IMR-90 (cell line): Measurements from ENCODE around the gene ENAH. TPM values are rescaled to one million over a fixed set of nuclear protein-coding genes. Genes with fewer than 3 reads are reported as not detected.

ENCODE experiments used
- ATAC-seq: fragments of 200-7000 bp; cut with Tn5 transposase; 2 replicates; pipeline ENCODE4 v1.9.1; 2020; ENCODE audit warnings: low read depth, mild to moderate bottlenecking, moderate library complexity
- BruUV-seq: library from RNA; stranded (reverse); fragments of 400-500 nt; replicated peaks from 2 replicates; lab custom pipeline; 2021; lab: Mats Ljungman, UMichigan
- CTCF ChIA-PET: fragments of 300-600 bp; formaldehyde crosslinking; extraction: SDS; loops from one replicate; lab custom pipeline; 2021; ENCODE audit warnings: antibody characterized with exemption; lab: Yijun Ruan, JAX
- POLR2A ChIA-PET: fragments of 300-600 bp; sonication (Branson Sonifier 250); formaldehyde crosslinking; loops from one replicate; lab custom pipeline; 2022; ENCODE audit warnings: antibody characterized with exemption; ENCODE audit not compliant: unreplicated experiment; lab: Charles Lee
- DNase-seq: peaks from one replicate; pipeline ENCODE4 v3.0.0; 2013
- H2AFZ ChIP-seq: replicated peaks from 2 replicates; pipeline ENCODE3; 2013; ENCODE audit warnings: low read length, mild to moderate bottlenecking; ENCODE audit not compliant: poor library complexity
- H2AK5ac ChIP-seq: 2 replicates; pipeline ENCODE4 v1.6.1; 2013; ENCODE audit warnings: low read depth, low read length, inconsistent platforms
- H2AK9ac ChIP-seq: replicated peaks from 2 replicates; pipeline ENCODE3; 2013; ENCODE audit warnings: mild to moderate bottlenecking, low read depth, low read length, moderate library complexity; ENCODE audit not compliant: poor library complexity
- H2BK120ac ChIP-seq: 2 replicates; pipeline ENCODE4 v1.6.1; 2013; ENCODE audit warnings: low read depth, low read length, inconsistent platforms
- H2BK15ac ChIP-seq: 3 replicates; pipeline ENCODE4 v1.6.1; 2013; ENCODE audit warnings: low read depth, low read length, inconsistent platforms
- H2BK20ac ChIP-seq: 2 replicates; pipeline ENCODE4 v1.6.1; 2013; ENCODE audit warnings: low read depth, mild to moderate bottlenecking, inconsistent platforms, low read length, moderate library complexity
- H2BK5ac ChIP-seq: 2 replicates; pipeline ENCODE4 v1.6.1; 2013; ENCODE audit warnings: mild to moderate bottlenecking, low read depth, low read length, inconsistent platforms; ENCODE audit not compliant: poor library complexity, severe bottlenecking
- H3K14ac ChIP-seq: replicated peaks from 2 replicates; pipeline ENCODE4 v1.6.1; 2013; ENCODE audit warnings: low read depth, low read length, inconsistent platforms
- H3K18ac ChIP-seq: 2 replicates; pipeline ENCODE4 v1.6.1; 2013; ENCODE audit warnings: low read depth, low read length, control low read depth
- H3K23ac ChIP-seq: 2 replicates; pipeline ENCODE4 v1.6.1; 2013; ENCODE audit warnings: low read depth, low read length, inconsistent platforms
- H3K27ac ChIP-seq: 2 replicates; pipeline ENCODE4 v1.5.1; 2013; ENCODE audit warnings: mild to moderate bottlenecking, control low read depth, low read length; ENCODE audit not compliant: insufficient read depth
- H3K27me3 ChIP-seq: 2 replicates; pipeline ENCODE4 v1.6.1; 2013; ENCODE audit warnings: low read length; ENCODE audit not compliant: control insufficient read depth, insufficient read depth
- H3K36me3 ChIP-seq: 2 replicates; pipeline ENCODE4 v1.6.1; 2013; ENCODE audit warnings: low read length, mixed read lengths; ENCODE audit not compliant: control insufficient read depth, insufficient read depth
- H3K4ac ChIP-seq: 2 replicates; pipeline ENCODE4 v1.6.1; 2013; ENCODE audit warnings: low read depth, low read length, inconsistent platforms
- H3K4me1 ChIP-seq: 2 replicates; pipeline ENCODE4 v1.6.1; 2013; ENCODE audit warnings: low read length, mixed read lengths; ENCODE audit not compliant: control insufficient read depth, insufficient read depth
- H3K4me2 ChIP-seq: 2 replicates; pipeline ENCODE4 v1.6.1; 2013; ENCODE audit warnings: low read depth, mild to moderate bottlenecking, control low read depth, low read length, moderate library complexity
- H3K4me3 ChIP-seq: 2 replicates; pipeline ENCODE4 v1.5.1; 2013; ENCODE audit warnings: low read depth, mild to moderate bottlenecking, control low read depth, low read length, moderate library complexity; ENCODE audit not compliant: insufficient read depth
- H3K56ac ChIP-seq: 2 replicates; pipeline ENCODE4 v1.6.1; 2013; ENCODE audit warnings: low read length, inconsistent platforms; ENCODE audit not compliant: insufficient read depth; ENCODE audit errors: extremely low read depth
- H3K79me1 ChIP-seq, 2 experiments: 2 replicates each; pipeline ENCODE4 v1.6.1; 2013; ENCODE audit warnings: low read length in 2 of 2, inconsistent platforms in 1 of 2, low read depth in 1 of 2
- H3K9ac ChIP-seq: 2 replicates; pipeline ENCODE4 v1.6.1; 2013; ENCODE audit warnings: low read depth, low read length, control low read depth
- H3K9me1 ChIP-seq: 2 replicates; pipeline ENCODE4 v1.6.1; 2013; ENCODE audit warnings: low read length, inconsistent platforms; ENCODE audit not compliant: insufficient read depth
- H3K9me3 ChIP-seq: 2 replicates; pipeline ENCODE4 v1.6.1; 2013; ENCODE audit warnings: low read length; ENCODE audit not compliant: control insufficient read depth, insufficient read depth
- H4K20me1 ChIP-seq: 2 replicates; pipeline ENCODE4 v1.6.1; 2013; ENCODE audit warnings: low read length, inconsistent platforms; ENCODE audit not compliant: insufficient read depth
- H4K5ac ChIP-seq: 2 replicates; pipeline ENCODE4 v1.6.1; 2013; ENCODE audit warnings: mild to moderate bottlenecking, low read depth, low read length, control low read depth
- H4K8ac ChIP-seq, 2 experiments: 2 replicates each; pipeline ENCODE4 v1.6.1; 2013; ENCODE audit warnings: low read depth in 2 of 2, low read length in 2 of 2, control low read depth in 1 of 2, inconsistent platforms in 1 of 2
- H4K91ac ChIP-seq: 2 replicates; pipeline ENCODE4 v1.6.1; 2013; ENCODE audit warnings: low read depth, low read length, inconsistent platforms; ENCODE audit not compliant: insufficient read depth
- BHLHE40 ChIP-seq: fragments of 150-350 bp; IDR thresholded peaks from 2 replicates; pipeline ENCODE4 v1.6.1; 2016; ENCODE audit warnings: mild to moderate bottlenecking, low read depth, low read length
- CEBPB ChIP-seq: IDR thresholded peaks from 2 replicates; pipeline ENCODE4 v1.6.1; 2012; ENCODE audit warnings: low read depth, low read length, improper control_type of control experiment
- CTCF ChIP-seq: conservative IDR thresholded peaks from 2 replicates; pipeline ENCODE4 v1.5.1; 2012; ENCODE audit warnings: mild to moderate bottlenecking, low read depth, low read length, improper control_type of control experiment
- ELK1 ChIP-seq: fragments of 150-350 bp; IDR thresholded peaks from 2 replicates; pipeline ENCODE4 v1.6.1; 2016; ENCODE audit warnings: low read depth, mild to moderate bottlenecking, low read length, moderate library complexity, borderline replicate concordance
- FOS ChIP-seq: fragments of 150-350 bp; IDR thresholded peaks from 2 replicates; pipeline ENCODE4 v1.6.1; 2016; ENCODE audit warnings: low read depth, low read length
- MAFK ChIP-seq: IDR thresholded peaks from 2 replicates; pipeline ENCODE4 v1.6.1; 2012; ENCODE audit warnings: low read depth, low read length, improper control_type of control experiment
- MAZ ChIP-seq: IDR thresholded peaks from 2 replicates; pipeline ENCODE4 v1.6.1; 2012; ENCODE audit warnings: low read depth, mild to moderate bottlenecking, low read length, improper control_type of control experiment, moderate library complexity, borderline replicate concordance
- NFE2L2 ChIP-seq: fragments of 150-350 bp; IDR thresholded peaks from 2 replicates; pipeline ENCODE4 v1.6.1; 2016; ENCODE audit warnings: low read depth, mild to moderate bottlenecking, low read length
- RAD21 ChIP-seq: IDR thresholded peaks from 2 replicates; pipeline ENCODE4 v1.6.1; 2012; ENCODE audit warnings: low read length, improper control_type of control experiment
- RFX5 ChIP-seq: IDR thresholded peaks from 2 replicates; pipeline ENCODE4 v1.8.0; 2012; ENCODE audit warnings: low read depth, mild to moderate bottlenecking, low read length, moderate library complexity
- SMC3 ChIP-seq: fragments of 150-350 bp; IDR thresholded peaks from 2 replicates; pipeline ENCODE4 v1.6.1; 2016; ENCODE audit warnings: low read depth, mild to moderate bottlenecking, antibody characterized with exemption, low read length, moderate library complexity
- USF2 ChIP-seq: fragments of 150-350 bp; IDR thresholded peaks from 2 replicates; pipeline ENCODE4 v1.6.1; 2017; ENCODE audit warnings: mild to moderate bottlenecking, antibody characterized with exemption, low read length, low read depth
- WGBS, 2 experiments: methylation state at CpG; one replicate each; pipeline versions ENCODE4 v1.1.5 to v1.1.7; 2013; ENCODE audit warnings: missing lambda C conversion rate in 2 of 2; ENCODE audit not compliant: insufficient read length in 1 of 2; ENCODE audit errors: extremely low coverage in 2 of 2; 5-methylcytosine and 5-hydroxymethylcytosine counted together
- dilution Hi-C: fragments of 300-500 bp; cut with HindIII; formaldehyde crosslinking; loops from one replicate; pipeline ENCODE4 v1.14.3; 2018; ENCODE audit warnings: low sequenced_read_pairs; ENCODE audit not compliant: unreplicated experiment
- in situ Hi-C: fragments of 300-500 bp; cut with MboI; formaldehyde crosslinking; loops from 3 replicates; pipeline ENCODE4 v1.14.3; 2019; ENCODE audit warnings: low sequenced_read_pairs, inconsistent platforms, mixed read lengths
- intact Hi-C: fragments of 100-400 bp; cut with micrococcal nuclease; formaldehyde crosslinking; loops from 2 replicates; pipeline ENCODE4 v1.10.0; 2022
- polyA plus RNA-seq, 3 experiments: library from polyadenylated mRNA; depleted of rRNA; stranded (reverse); fragments of >200 nt; gene quantifications; 2 replicates each; pipeline ENCODE4 v1.2.3, GENCODE V29; 2012; ENCODE audit warnings: low replicate concordance in 1 of 3
- total RNA-seq: library from RNA; depleted of rRNA; stranded (reverse); fragments of >200 nt; gene quantifications from 2 replicates; pipeline ENCODE4 v1.2.3, GENCODE V29; 2012

The ENAH gene
- total and polyA plus RNA-seq, 2 of the 4 experiments (the other 2 are of a cell fraction) = 61.3 to 86.9 TPM

GRCh38 chr1:225670356-225670755, 17.4 kb upstream of the ENAH start (continued):
- TF ChIP-seq MAFK (no peak), RAD21 (no peak)

GRCh38 chr1:225668222-225668621, 15.3 kb upstream of the ENAH start:
- POLR2A ChIA-PET = no interaction called here

More at GRCh38 chr1:225668222-225668621, 15.3 kb upstream of the ENAH start:
- Histone ChIP-seq H2AFZ (no peak overlapping the region), H3K4me3 (no peak overlapping the region), H3K56ac (no peak overlapping the region), H3K23ac (no peak overlapping the region), H3K18ac (no peak overlapping the region), H3K9ac (no peak overlapping the region), H2AK9ac (no peak overlapping the region), H3K9me1 (no peaks in the 10 kb centered on the region; the same call in 1 of the 2 replicates), H2BK20ac (no peak overlapping the region), H3K27me3 (no peaks in the 10 kb centered on the region), H3K27ac (no peak overlapping the region), H3K79me1 (no peaks in the 10 kb centered on the region), H3K9me3 (no peaks in the 10 kb centered on the region), H4K20me1 (no peaks in the 10 kb centered on the region), H2BK5ac (no peak overlapping the region), H2BK120ac (no peak overlapping the region), H2BK15ac (no peak overlapping the region), H4K5ac (no peak overlapping the region), H3K4me2 (no peak overlapping the region), H3K14ac (no peak overlapping the region), H3K4ac (no peak overlapping the region), H4K8ac (no peak overlapping the region), H3K36me3 (no peaks in the 10 kb centered on the region), H2AK5ac (no peak overlapping the region), H4K91ac (no peak overlapping the region), H3K4me1 (no peaks in the 10 kb centered on the region)
- no CpG with 5 or more reads among the region's 1 CpG for WGBS, 2 experiments
- dilution Hi-C loops = no loop called here
- no peak for DNase-seq
- ATAC-seq = no peak
- intact Hi-C loops = no loop called here
- TF ChIP-seq FOS (no peak), CEBPB (no peak), CTCF (no peak), ELK1 (no peak), USF2 (no peak), MAZ (no peak), MAFK (no peak), BHLHE40 (no peak), RFX5 (no peak), SMC3 (no peak), NFE2L2 (no peak), RAD21 (no peak)
- in situ Hi-C loops = no loop called here
- CTCF ChIA-PET = no interaction called here
- no TSS peak for BruUV-seq
